Measurements from ENCODE around the gene RPS27L.

DNA sequence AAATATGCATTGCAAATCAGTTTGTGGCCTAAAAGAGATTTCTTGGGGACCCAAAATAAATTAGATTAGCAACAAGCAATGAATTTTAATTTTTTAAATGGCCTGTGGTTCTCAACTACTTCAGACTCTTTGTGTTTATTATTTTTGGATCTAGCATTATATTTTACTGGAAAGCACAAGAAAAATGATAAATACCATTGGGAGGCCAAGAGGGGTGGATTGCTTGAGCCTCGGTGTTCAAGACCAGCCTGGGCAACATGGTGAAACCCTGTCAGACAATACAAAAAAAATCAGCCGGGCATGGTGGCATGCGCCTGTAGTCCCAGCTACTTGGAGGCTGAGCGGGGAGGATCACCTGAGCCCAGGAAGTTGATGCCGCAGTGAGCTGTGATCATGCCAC is 22.0 kb downstream of the RPS27L start:
- TF ChIP-seq, protein P1, sequence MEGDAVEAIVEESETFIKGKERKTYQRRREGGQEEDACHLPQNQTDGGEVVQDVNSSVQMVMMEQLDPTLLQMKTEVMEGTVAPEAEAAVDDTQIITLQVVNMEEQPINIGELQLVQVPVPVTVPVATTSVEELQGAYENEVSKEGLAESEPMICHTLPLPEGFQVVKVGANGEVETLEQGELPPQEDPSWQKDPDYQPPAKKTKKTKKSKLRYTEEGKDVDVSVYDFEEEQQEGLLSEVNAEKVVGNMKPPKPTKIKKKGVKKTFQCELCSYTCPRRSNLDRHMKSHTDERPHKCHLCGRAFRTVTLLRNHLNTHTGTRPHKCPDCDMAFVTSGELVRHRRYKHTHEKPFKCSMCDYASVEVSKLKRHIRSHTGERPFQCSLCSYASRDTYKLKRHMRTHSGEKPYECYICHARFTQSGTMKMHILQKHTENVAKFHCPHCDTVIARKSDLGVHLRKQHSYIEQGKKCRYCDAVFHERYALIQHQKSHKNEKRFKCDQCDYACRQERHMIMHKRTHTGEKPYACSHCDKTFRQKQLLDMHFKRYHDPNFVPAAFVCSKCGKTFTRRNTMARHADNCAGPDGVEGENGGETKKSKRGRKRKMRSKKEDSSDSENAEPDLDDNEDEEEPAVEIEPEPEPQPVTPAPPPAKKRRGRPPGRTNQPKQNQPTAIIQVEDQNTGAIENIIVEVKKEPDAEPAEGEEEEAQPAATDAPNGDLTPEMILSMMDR (IDR thresholded peaks at IDR 0.05; ENCODE audit: low read depth, low read length): no peak
- TF ChIP-seq EZH2phosphoT487 (IDR thresholded peaks at IDR 0.05; ENCODE audit: low read depth): no peak
